Left cardiac atrium (tissue), 4 donors: ENCODE results near the gene CIC. TPM values are rescaled to one million over a fixed set of nuclear protein-coding genes. Genes with fewer than 3 reads are reported as not detected.
"Not testable (repeated sequence)": the region's sequence is repeated elsewhere in the genome, so short reads cannot be mapped to it uniquely, and the experiment has no call there.

Source experiments
- ATAC-seq, 2 donors: fragments of 200-7000 bp; cut with Tn5 transposase; one replicate each; pipeline ENCODE4 v1.9.1; 2020; ENCODE audit warnings: mild to moderate bottlenecking in 2 of 2, moderate library complexity in 2 of 2
- DNase-seq: peaks from one replicate; pipeline ENCODE4 v3.0.0-alpha.2; 2020
- intact Hi-C, 2 donors: fragments of 100-400 bp; cut with DNase I; formaldehyde crosslinking; loops; one replicate each; pipeline versions ENCODE4 v1.14.1 to v1.15.1; 2022 to 2023
- total RNA-seq, 2 donors: library from RNA; stranded (reverse); fragmentation: NEBNext Ultra II Directional; extraction: Animal tissue kit (Norgen Biotek cat#: 25700); gene quantifications; one replicate each; pipeline ENCODE4 v1.2.1, GENCODE V29; 2021
- donor health status: DM: no; HTN: yes; CAD: no.
- donor health status: DM: no; HTN: yes; CAD: no; lungs with severe emphysema.
- donor health status: DM: yes; HTN: yes; CAD: no.
- donor health status: Dilated cardiomyopathy.

CIC gene
- total RNA-seq, 2 donors from 2014 or later, result 34.7 to 42.1 TPM

- ATAC-seq (peak; percentile 9), DNase-seq (peak; percentile 72)
- intact Hi-C loops, result no loop called here
Measured at GRCh38 chr19:42253245-42254088, 15.6 kb upstream of the CIC start.

GRCh38 chr19:42254089-42254849, 14.8 kb upstream of the CIC start:
- intact Hi-C loops, result no loop called here
- DNase-seq, result peak; percentile 76
- peak; percentile 26 to 39 for ATAC-seq

GRCh38 chr19:42254850-42255765, 13.9 kb upstream of the CIC start, which contains the start of gene ERF:
Gene ERF (minus strand): TSS chr19:42255128. CDS start chr19:42254999, 129 bp downstream.
- intact Hi-C loops, result no loop called here
- DNase-seq (peak; percentile 95), ATAC-seq (peak; percentile 82 to 89)

- intact Hi-C loops, result no loop called here
- DNase-seq (peak; percentile 71), ATAC-seq (peak; percentile 4 to 6)
Measured at GRCh38 chr19:42255766-42256745, 13.0 kb upstream of the CIC start.

- DNase-seq, ATAC-seq, intact Hi-C loops: not testable (repeated sequence)
Measured at GRCh38 chr19:42257842-42258241, 11.2 kb upstream of the CIC start.

- intact Hi-C loops, result no loop called here
- DNase-seq (no peak), ATAC-seq (no peak)
Measured at GRCh38 chr19:42261763-42262162, 7.3 kb upstream of the CIC start.

- intact Hi-C loops, DNase-seq, ATAC-seq: not testable (repeated sequence)
Measured at GRCh38 chr19:42266105-42266504, 2.9 kb upstream of the CIC start.

- DNase-seq, ATAC-seq, intact Hi-C loops: not testable (repeated sequence)
Measured at GRCh38 chr19:42266928-42267603, 2.0 kb upstream of the CIC start.

GRCh38 chr19:42267644-42268141, 1.4 kb upstream of the CIC start:
- no peak for ATAC-seq
- intact Hi-C loops, result no loop called here

GRCh38 chr19:42268142-42268703, 829 bp upstream of the CIC start:
- intact Hi-C loops, result no loop called here
- peak; percentile 99 for DNase-seq
- ATAC-seq, result peak; percentile 81 to 86

More at GRCh38 chr19:42267644-42268141, 1.4 kb upstream of the CIC start:
- no peak for DNase-seq

- no peak for ATAC-seq
- peak; percentile 20 for DNase-seq
- intact Hi-C loops, result no loop called here
Measured at GRCh38 chr19:42269478-42270345, 660 bp downstream of the CIC start.

GRCh38 chr19:42270346-42271044, 1.4 kb downstream of the CIC start:
- intact Hi-C loops, result no loop called here
- DNase-seq (peak; percentile 58), ATAC-seq (peak in 1 of 2 donors; percentile 3)

- ATAC-seq, result no peak
- intact Hi-C loops, result no loop called here
- no peak for DNase-seq
Measured at GRCh38 chr19:42271045-42271419, 2.0 kb downstream of the CIC start.

- intact Hi-C loops, result no loop called here
- ATAC-seq, result no peak
- peak; percentile 20 for DNase-seq
Measured at GRCh38 chr19:42271861-42272534, 2.9 kb downstream of the CIC start.

GRCh38 chr19:42272535-42272897, 3.5 kb downstream of the CIC start:
- ATAC-seq (no peak), DNase-seq (peak; percentile 13)
- intact Hi-C loops, result no loop called here
